ENCODE results near the gene BMPR1A.
A peak's percentile ranks its signal among the peaks of the same experiment; 100 is the strongest.
"Not testable (repeated sequence)": the region's sequence is repeated elsewhere in the genome, so short reads cannot be mapped to it uniquely, and the experiment has no call there.

The BMPR1A gene

GRCh38 chr10:86730227-86730626 lies 26.2 kb upstream of the BMPR1A start:
- no peak for DNase-seq (ENCODE audit: low read depth)

GRCh38 chr10:86732771-86733170 lies 23.6 kb upstream of the BMPR1A start:
- no peak for DNase-seq (ENCODE audit: low read depth)

GRCh38 chr10:86733260-86733671 lies 23.2 kb upstream of the BMPR1A start:
- no peak for DNase-seq (ENCODE audit: low read depth)

- DNase-seq (ENCODE audit: low read depth), result no peak
Measured at GRCh38 chr10:86734207-86734988, 22.0 kb upstream of the BMPR1A start.

GRCh38 chr10:86735278-86735677 lies 21.1 kb upstream of the BMPR1A start:
- not testable (repeated sequence) for DNase-seq (ENCODE audit: low read depth)

GRCh38 chr10:86742230-86742629 lies 14.2 kb upstream of the BMPR1A start:
- DNase-seq (ENCODE audit: low read depth), result no peak

GRCh38 chr10:86744067-86744725 lies 12.2 kb upstream of the BMPR1A start:
- no peak for DNase-seq (ENCODE audit: low read depth)

- DNase-seq (ENCODE audit: low read depth), result no peak
Measured at GRCh38 chr10:86747796-86748581, 8.4 kb upstream of the BMPR1A start.

- DNase-seq (ENCODE audit: low read depth), result no peak
Measured at GRCh38 chr10:86749854-86750253, 6.6 kb upstream of the BMPR1A start.

GRCh38 chr10:86751477-86751876 lies 4.9 kb upstream of the BMPR1A start:
- DNase-seq (ENCODE audit: low read depth), result no peak

GRCh38 chr10:86752311-86752710 lies 4.1 kb upstream of the BMPR1A start:
- no peak for DNase-seq (ENCODE audit: low read depth)

GRCh38 chr10:86753051-86753450 lies 3.4 kb upstream of the BMPR1A start:
- DNase-seq (ENCODE audit: low read depth), result no peak

- no peak for DNase-seq (ENCODE audit: low read depth)
Measured at GRCh38 chr10:86753638-86754434, 2.6 kb upstream of the BMPR1A start.

GRCh38 chr10:86755454-86755739 lies 1.0 kb upstream of the BMPR1A start:
- DNase-seq (ENCODE audit: low read depth), result no peak

GRCh38 chr10:86755740-86756510 lies 494 bp upstream of the BMPR1A start:
- DNase-seq (ENCODE audit: low read depth), result peak; percentile 80

- DNase-seq (ENCODE audit: low read depth), result peak; percentile 4
Measured at GRCh38 chr10:86757113-86757972, 924 bp downstream of the BMPR1A start.

- DNase-seq (ENCODE audit: low read depth), result no peak
Measured at GRCh38 chr10:86758189-86759072, 2.0 kb downstream of the BMPR1A start.

- no peak for DNase-seq (ENCODE audit: low read depth)
Measured at GRCh38 chr10:86759073-86759672, 2.8 kb downstream of the BMPR1A start.

- DNase-seq (ENCODE audit: low read depth), result no peak
Measured at GRCh38 chr10:86763404-86763803, 7.0 kb downstream of the BMPR1A start.
